Endothelial cell of umbilical vein (primary cell): ENCODE results near the gene CACNA1C. TPM values are rescaled to one million over a fixed set of nuclear protein-coding genes. Genes with fewer than 3 reads are reported as not detected.

ENCODE experiments used
- BruUV-seq: library from RNA; stranded (reverse); fragments of 400-500 nt; replicated peaks from 2 replicates; lab custom pipeline; 2021; lab: Mats Ljungman, UMichigan
- CTCF ChIA-PET: fragments of 300-600, 350-600 bp; sonication (Branson Sonifier 250); formaldehyde crosslinking; loops from one replicate; lab custom pipeline; 2021; ENCODE audit warnings: antibody characterized with exemption, inconsistent platforms; lab: Charles Lee
- POLR2A ChIA-PET: fragments of 300-600, 350-600 bp; sonication (Branson Sonifier 250); formaldehyde crosslinking; loops from one replicate; lab custom pipeline; 2021; ENCODE audit warnings: antibody characterized with exemption, inconsistent platforms; lab: Charles Lee
- DNase-seq: peaks from one replicate; pipeline ENCODE4 v3.0.0-alpha.2; 2011; ENCODE audit warnings: low read depth, low spot score
- FAIRE-seq: peaks from 2 replicates; lab custom pipeline; 2011; peaks lifted over from hg19 to GRCh38; lab: Jason Lieb, UNC
- H2AFZ ChIP-seq: 2 replicates; pipeline ENCODE4 v1.6.0; 2012; ENCODE audit warnings: low read depth, low read length, control low read depth, inconsistent platforms
- H3K27ac ChIP-seq: 2 replicates; pipeline ENCODE4 v1.5.1; 2011; ENCODE audit warnings: low read depth, mild to moderate bottlenecking, control low read depth, low read length, moderate library complexity; ENCODE audit not compliant: insufficient read depth
- H3K27me3 ChIP-seq, 2 experiments: 2 replicates each; pipeline versions ENCODE4 v1.6.0 to v1.6.1; 2011; ENCODE audit warnings: low read length in 2 of 2, mixed read lengths in 1 of 2; ENCODE audit not compliant: control insufficient read depth in 2 of 2, insufficient read depth in 2 of 2
- H3K36me3 ChIP-seq, 2 experiments: 2 replicates in 1 of 2; 3 replicates in 1 of 2; pipeline ENCODE4 v1.5.1; 2011; ENCODE audit warnings: low read length in 2 of 2, mild to moderate bottlenecking in 1 of 2, moderate library complexity in 1 of 2; ENCODE audit not compliant: control insufficient read depth in 2 of 2, insufficient read depth in 2 of 2; ENCODE audit errors: extremely low read depth in 1 of 2
- H3K4me1 ChIP-seq: 3 replicates; pipeline ENCODE4 v1.5.1; 2011; ENCODE audit warnings: mild to moderate bottlenecking, low read length; ENCODE audit not compliant: control insufficient read depth, insufficient read depth; ENCODE audit errors: extremely low read depth
- H3K4me2 ChIP-seq: 2 replicates; pipeline ENCODE4 v1.6.1; 2011; ENCODE audit warnings: low read length, control low read depth, mixed read lengths; ENCODE audit not compliant: insufficient read depth
- H3K4me3 ChIP-seq, 3 experiments: fragments of 200-600 bp in 1 of 3; sonication (generic), shearing (Covaris generic) in 1 of 3; replicated peaks in 1 of 3; 2 replicates each; pipeline ENCODE4 v1.5.1; 2011 to 2016; ENCODE audit warnings: control low read depth in 3 of 3, low read length in 3 of 3, mild to moderate bottlenecking in 2 of 3, inconsistent platforms in 1 of 3, low read depth in 1 of 3, moderate library complexity in 1 of 3; ENCODE audit not compliant: insufficient read depth in 1 of 3
- H3K79me2 ChIP-seq: 2 replicates; pipeline ENCODE4 v1.6.0; 2012; ENCODE audit warnings: low read length, inconsistent platforms; ENCODE audit not compliant: control insufficient read depth, insufficient read depth
- H3K9ac ChIP-seq: replicated peaks from 2 replicates; pipeline ENCODE3; 2011; ENCODE audit warnings: low read length, control low read depth; ENCODE audit not compliant: insufficient read depth; ENCODE audit errors: extremely low read depth
- H3K9me1 ChIP-seq: replicated peaks from 3 replicates; pipeline ENCODE4 v1.6.0; 2011; ENCODE audit warnings: mild to moderate bottlenecking, low read length; ENCODE audit not compliant: control insufficient read depth, insufficient read depth; ENCODE audit errors: extremely low read depth
- H3K9me3 ChIP-seq: replicated peaks from 2 replicates; pipeline ENCODE4 v1.5.1; 2012; ENCODE audit warnings: low read length, inconsistent platforms; ENCODE audit not compliant: control insufficient read depth, insufficient read depth
- H4K20me1 ChIP-seq: replicated peaks from 2 replicates; pipeline ENCODE3; 2011; ENCODE audit warnings: mild to moderate bottlenecking, low read length; ENCODE audit not compliant: control insufficient read depth, insufficient read depth; ENCODE audit errors: extremely low read depth
- CTCF ChIP-seq, 2 donors: IDR thresholded peaks; 1 replicate in 1 of 2; 2 replicates in 1 of 2; pipeline ENCODE4 v1.5.1; 2011; ENCODE audit warnings: low read length in 2 of 2, mild to moderate bottlenecking in 2 of 2, moderate library complexity in 2 of 2, control low read depth in 1 of 2, inconsistent platforms in 1 of 2, low read depth in 1 of 2; ENCODE audit not compliant: insufficient read depth in 1 of 2; ENCODE audit errors: extremely low read depth in 1 of 2
- EZH2 ChIP-seq: IDR thresholded peaks from 2 replicates; pipeline ENCODE4 v1.6.1; 2012; ENCODE audit warnings: borderline replicate concordance, low read depth, mild to moderate bottlenecking, moderate library complexity, low read length, inconsistent platforms; ENCODE audit not compliant: severe bottlenecking
- FOS ChIP-seq: IDR thresholded peaks from 2 replicates; pipeline ENCODE4 v1.6.1; 2011; ENCODE audit warnings: mild to moderate bottlenecking, low read length, moderate library complexity, borderline replicate concordance; ENCODE audit not compliant: insufficient read depth
- GATA2 ChIP-seq: IDR thresholded peaks from 2 replicates; pipeline ENCODE4 v1.7.0; 2011; ENCODE audit warnings: low read depth, mild to moderate bottlenecking, moderate library complexity, mixed read lengths, low read length; ENCODE audit not compliant: insufficient read length, insufficient read depth
- JUN ChIP-seq: IDR thresholded peaks from 2 replicates; pipeline ENCODE4 v1.6.1; 2011; ENCODE audit warnings: borderline replicate concordance, low read depth; ENCODE audit not compliant: insufficient read length, insufficient read depth
- MAX ChIP-seq: IDR thresholded peaks from 2 replicates; pipeline ENCODE4 v1.6.1; 2011; ENCODE audit not compliant: insufficient read depth, insufficient read length
- MYC ChIP-seq: IDR thresholded peaks from one replicate; pipeline ENCODE4 v1.6.1; 2011; ENCODE audit warnings: mild to moderate bottlenecking, low read depth, low read length
- POLR2A ChIP-seq: IDR thresholded peaks from 2 replicates; pipeline ENCODE4 v1.6.1; 2012; ENCODE audit warnings: low read depth, mild to moderate bottlenecking, control low read depth, low read length
- POLR2AphosphoS5 ChIP-seq: IDR thresholded peaks from 2 replicates; pipeline ENCODE4 v1.6.1; 2012; ENCODE audit warnings: low read depth, mild to moderate bottlenecking, control low read depth, low read length, moderate library complexity; ENCODE audit not compliant: insufficient read depth
- dilution Hi-C: fragments of 300-500 bp; cut with MboI; formaldehyde crosslinking; loops from one replicate; pipeline ENCODE4 v1.15.0; 2019; ENCODE audit warnings: low sequenced_read_pairs; ENCODE audit not compliant: extremely low pct_ligation_motif_present
- intact Hi-C: fragments of 100-400 bp; cut with micrococcal nuclease; formaldehyde crosslinking; loops from one replicate; pipeline ENCODE4 v1.10.0; 2022
- polyA plus RNA-seq, 4 experiments: library from polyadenylated mRNA; depleted of rRNA in 3 of 4; stranded (reverse) in 3 of 4; unstranded in 1 of 4; fragments of >200 nt; gene quantifications; 2 replicates each; pipeline versions ENCODE4 v1.2.1 to v1.2.3, GENCODE V29; 2011 to 2012; ENCODE audit warnings: missing spikeins in 1 of 4
- total RNA-seq: library from RNA; stranded (reverse); gene quantifications from 2 replicates; pipeline ENCODE4 v1.2.3, GENCODE V29; 2021

The CACNA1C gene
- total and polyA plus RNA-seq, 2 donors (not counting 3 experiments of a cell fraction or from before 2014, with no cell fraction given) = not detected

GRCh38 chr12:2488596-2488995 lies 435.8 kb downstream of the CACNA1C start:
- no peaks in the 10 kb centered on the region for H3K9me3 ChIP-seq
- ChIA-PET CTCF (no interaction called here), POLR2A (no interaction called here)
- no peaks in the 10 kb centered on the region for H3K36me3 ChIP-seq
- FAIRE-seq (no peak), DNase-seq (no peak)
- H3K27ac ChIP-seq = no peak overlapping the region
- no peak overlapping the region for H3K9ac ChIP-seq
- no peaks in the 10 kb centered on the region for H3K27me3 ChIP-seq
- H3K4me3 ChIP-seq = no peak overlapping the region
- H3K4me1 ChIP-seq = no peaks in the 10 kb centered on the region
- H2AFZ ChIP-seq = no peak overlapping the region
- no peaks in the 10 kb centered on the region for H3K79me2 ChIP-seq
- no peaks in the 10 kb centered on the region for H3K9me1 ChIP-seq
- no peaks in the 10 kb centered on the region for H4K20me1 ChIP-seq
- intact Hi-C loops = no loop called here
- no peak for TF ChIP-seq MAX
- TF ChIP-seq POLR2A = no peak
- no peak for TF ChIP-seq POLR2AphosphoS5
- TF ChIP-seq FOS = no peak
- TF ChIP-seq JUN = no peak
- TF ChIP-seq EZH2 = no peak
- TF ChIP-seq MYC = no peak
- TF ChIP-seq GATA2 = no peak
- TF ChIP-seq CTCF (IDR thresholded peaks at IDR 0.05; ENCODE audit: extremely low read depth in 1 of 2, insufficient read depth in 1 of 2, low read depth in 1 of 2, low read length in 2 of 2) = no peak
- H3K4me2 ChIP-seq = no peak overlapping the region
- dilution Hi-C loops = no loop called here
- no TSS peak for BruUV-seq
